Brain pericyte (primary cell): ENCODE results near the gene ORMDL3.
"Not testable (repeated sequence)": the region's sequence is repeated elsewhere in the genome, so short reads cannot be mapped to it uniquely, and the experiment has no call there.

Experiments used
- DNase-seq: peaks from one replicate; pipeline ENCODE4 v3.0.0-alpha.2; 2012; ENCODE audit warnings: low read depth, low spot score

Gene ORMDL3

DNA sequence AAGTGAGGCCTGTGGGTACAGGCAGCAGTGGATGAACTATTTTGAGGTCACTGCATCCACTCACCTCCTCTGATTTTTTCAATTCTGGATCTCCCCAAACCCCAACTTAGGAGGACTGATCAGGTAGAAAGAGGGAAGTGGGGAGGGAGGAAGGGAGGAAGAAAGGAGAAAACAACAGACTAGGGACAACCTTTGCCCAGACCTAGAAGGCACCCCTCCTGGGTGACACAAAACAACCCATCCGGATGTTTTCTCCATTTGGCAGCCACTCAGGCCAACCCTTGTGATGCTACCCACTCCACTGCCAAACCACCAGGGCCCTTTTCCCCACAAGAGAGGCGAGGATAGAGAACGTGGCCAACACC is 2.7 kb downstream of the ORMDL3 start:
- DNase-seq, result no peak

DNA sequence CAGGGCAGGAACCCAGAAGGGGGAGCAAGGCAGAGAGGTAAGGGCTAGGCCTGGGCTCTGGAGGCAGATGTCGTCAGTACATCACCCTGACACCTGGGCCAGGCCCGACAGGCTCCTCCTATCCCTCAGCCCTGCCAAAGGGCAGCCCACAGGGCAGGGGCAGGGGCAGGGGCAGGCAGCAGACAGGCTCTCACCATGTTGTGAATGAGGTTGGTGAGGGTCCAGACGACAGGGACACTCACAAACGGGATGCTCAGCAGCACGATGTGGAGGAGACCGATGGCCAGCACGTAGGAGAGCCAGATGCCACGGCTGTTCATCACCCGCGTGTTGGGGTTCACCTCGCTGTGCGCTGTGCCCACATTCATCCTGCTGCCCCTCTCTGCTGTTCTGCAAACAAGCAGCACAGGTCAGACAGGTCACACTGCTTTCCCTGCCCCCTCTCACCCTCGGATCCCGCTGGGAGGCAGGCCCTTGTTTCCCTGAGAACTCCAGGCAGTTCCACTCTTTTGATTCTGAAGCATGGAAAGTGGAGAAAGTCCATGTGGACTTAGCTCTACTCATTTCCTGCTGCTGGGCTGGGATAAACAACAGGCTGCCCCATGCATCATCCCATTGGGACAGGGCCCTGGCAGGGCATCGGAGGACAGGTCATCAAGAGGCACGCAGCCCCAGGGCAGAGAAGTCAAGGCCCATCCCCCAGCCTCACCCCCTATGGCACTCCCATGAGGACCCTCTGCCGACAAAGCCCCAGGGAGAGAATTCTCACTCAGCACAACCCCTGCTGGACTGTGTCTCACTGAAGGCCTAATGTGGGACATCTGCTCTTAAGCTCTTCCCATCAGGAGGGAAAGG is 3.3 kb downstream of the ORMDL3 start:
- peak; percentile 41 for DNase-seq

DNA sequence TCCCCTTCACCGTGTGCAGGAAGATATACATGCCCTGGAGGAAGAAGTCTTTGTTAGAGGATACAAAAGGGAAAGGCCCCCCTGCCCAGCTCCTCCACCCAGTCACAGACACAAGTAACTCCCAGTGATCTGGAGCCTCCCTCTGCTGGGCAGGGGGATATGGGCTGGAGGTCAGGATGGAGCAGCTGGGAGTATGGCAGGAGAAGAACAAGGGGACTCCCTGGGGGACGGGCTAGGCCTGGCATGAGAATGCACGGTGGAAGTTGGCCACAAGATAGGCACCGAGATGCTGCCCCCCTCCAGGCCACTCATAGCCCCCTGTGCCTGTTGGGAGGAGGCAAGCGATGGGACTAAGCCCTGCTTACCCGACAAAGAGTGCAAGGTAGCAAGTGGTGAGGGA is 4.2 kb downstream of the ORMDL3 start:
- no peak for DNase-seq

DNA sequence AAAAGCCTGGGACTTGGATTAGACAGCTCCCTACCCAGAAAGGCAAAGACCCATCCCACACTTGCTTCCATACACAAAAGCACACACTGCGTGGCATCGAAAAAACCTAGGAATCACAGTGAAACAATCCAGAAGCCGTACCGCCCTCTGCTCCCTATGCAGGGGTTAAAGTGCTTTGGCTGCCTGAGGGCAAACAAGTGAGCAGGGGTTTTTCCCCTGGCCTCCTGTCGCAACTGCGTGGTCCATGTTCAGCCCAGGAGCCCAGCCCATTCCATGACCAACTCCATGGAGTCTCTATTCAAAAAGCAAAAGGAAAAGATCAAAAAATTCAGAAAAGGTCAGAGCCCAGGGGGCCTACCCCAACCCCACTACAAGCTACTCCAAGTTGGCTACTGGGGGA is 5.4 kb downstream of the ORMDL3 start:
- no peak for DNase-seq

DNA sequence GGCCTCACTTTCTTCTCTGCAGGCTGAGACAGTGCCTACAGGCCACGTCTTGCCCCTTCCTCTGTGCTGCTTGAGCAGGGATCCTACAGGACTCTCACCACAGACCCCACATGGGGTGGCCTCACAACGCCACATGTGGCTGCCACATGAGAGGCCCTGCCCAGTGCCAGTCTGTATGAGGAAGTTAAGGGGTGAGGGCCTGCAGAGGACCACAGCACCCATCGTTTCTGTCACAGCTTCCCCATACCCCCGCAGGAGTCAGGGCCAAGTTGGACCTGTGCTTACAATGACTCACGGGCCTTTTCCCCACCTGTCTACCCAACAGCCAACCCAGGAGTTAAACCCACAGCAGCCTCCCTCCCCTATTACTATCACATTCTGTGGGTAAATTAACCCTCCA is 6.1 kb downstream of the ORMDL3 start:
- DNase-seq, result no peak

DNA sequence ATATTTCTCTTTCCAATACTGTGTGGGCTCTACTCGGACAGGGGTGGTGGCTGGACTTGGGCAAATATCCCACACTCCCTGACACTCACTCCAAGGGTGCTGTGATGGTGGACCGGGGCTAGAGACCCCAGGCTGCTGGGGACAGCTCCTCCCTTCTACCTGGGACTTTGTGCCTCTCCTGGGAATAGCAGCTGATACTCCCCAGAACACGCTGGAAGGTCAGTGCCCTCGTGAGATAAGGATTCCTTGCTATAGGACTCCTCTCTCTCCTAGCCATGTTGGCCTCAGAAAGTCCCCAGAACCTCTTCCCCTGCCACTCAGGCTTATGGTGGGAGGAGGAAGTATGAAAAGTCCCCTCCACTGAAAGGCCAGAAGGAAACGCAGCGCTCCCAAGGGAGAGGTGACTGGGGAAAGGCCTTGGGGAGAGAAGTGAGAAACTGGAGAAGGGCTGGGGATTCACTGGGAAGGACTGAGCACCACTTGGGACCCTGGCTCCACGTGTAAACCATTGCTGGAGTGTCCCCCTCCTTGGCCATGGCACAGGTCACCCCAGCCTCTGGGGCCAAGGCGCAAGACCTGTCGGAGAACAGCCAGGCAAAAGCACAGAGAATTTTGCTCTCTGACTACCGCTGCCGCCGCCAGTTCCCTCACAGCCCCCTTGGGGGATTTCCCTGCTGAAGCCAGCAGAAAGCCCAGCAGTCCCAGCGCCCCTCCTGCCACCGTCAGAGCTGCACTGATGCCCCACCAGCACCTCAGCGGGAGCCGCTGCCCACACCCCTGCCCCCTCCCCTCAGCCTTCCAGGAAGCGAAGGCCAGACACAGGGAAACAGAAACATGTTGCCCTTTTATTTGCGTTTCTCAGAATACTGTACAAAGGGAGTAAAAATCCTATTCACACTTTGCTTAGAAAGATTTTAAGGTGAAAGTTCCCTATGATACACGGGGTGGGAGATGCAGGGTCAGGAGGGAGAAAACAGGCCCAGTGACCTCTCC is 6.9 kb downstream of the ORMDL3 start:
- DNase-seq, result no peak

DNA sequence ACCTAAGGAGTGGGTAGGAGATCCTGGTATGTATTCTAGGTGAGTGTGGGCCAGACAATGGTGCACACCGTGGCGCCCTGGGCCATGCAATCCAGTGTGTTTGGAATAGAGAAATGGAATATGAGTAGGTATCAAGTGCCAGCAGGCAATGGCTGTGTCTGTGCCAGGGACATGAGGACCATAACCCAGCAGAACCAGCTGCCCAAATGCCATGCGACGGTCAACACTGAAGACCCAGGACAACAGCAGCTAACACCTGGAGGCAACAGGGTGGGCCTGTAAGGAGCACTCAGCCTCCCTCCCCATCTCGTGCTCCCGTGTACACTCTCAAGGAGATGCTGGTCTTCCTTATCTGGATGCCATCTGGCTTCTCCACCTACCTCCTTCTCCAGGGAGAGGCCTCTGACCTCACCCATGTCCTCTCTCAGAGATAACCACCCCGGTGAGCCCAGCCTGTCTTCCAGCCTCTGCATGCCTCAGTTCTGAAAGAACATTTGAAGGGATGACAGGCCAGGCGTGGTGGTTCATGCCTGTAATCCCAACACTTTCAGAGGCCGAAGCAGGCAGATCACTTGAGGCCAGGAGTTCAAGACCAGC is 8.2 kb downstream of the ORMDL3 start:
- no peak for DNase-seq

DNA sequence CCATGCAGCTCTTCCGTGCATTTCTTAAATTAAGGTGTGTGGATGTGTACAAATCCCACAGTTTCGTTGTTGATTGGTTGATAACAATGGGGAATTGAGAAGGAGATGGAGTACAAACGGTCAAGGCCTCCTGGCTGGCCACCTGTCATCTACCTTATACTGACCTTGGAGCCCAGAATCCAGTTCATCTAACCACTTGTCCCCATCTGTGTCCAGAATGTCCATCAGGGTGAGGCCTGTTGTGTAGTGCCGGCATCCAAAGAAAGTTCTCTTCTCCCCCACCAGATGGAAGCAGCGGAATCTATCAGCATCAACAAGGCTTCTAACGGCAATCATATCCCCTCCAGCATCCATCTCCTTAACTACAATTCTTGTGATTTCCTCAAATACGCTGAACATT is 10.5 kb downstream of the ORMDL3 start:
- no peak for DNase-seq

DNA sequence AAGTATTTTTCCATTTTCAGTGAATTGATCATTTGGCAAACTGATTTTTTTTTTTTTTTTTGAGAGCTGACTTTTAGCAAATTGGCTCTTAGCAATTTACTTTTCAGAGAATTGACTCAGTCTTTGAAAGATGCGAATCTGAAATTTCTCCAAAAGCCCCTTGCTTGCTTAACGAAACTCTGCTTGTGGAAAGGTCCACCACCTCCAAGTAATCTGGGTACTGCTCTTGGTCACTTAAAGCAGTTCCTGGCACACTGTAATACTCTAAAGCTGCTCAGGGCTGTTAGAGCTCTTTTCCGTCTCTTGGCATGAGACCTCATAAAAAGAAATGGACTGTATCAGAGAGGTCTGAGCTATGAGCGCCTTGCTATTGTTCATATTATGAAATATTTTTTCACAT is 11.8 kb downstream of the ORMDL3 start:
- DNase-seq, result no peak

DNA sequence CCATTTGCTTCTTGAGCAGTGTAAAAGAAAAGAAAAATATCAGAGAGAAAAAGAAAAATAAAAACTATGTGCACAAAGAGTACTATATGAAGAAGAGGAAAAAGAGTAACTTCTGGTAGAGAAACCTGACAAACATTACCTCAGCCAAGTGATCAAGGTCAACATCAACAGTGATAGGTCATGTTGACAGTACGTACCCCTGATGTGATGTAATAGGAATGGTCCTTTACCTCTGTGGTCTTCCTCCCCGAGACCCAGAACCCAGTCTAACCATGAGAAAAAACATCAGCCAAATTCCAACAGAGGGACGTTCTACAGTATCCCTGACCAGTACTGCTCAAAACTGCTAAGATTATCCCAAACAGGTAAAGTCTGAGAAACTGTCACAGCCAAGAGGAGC is 13.4 kb downstream of the ORMDL3 start:
- DNase-seq, result no peak

DNA sequence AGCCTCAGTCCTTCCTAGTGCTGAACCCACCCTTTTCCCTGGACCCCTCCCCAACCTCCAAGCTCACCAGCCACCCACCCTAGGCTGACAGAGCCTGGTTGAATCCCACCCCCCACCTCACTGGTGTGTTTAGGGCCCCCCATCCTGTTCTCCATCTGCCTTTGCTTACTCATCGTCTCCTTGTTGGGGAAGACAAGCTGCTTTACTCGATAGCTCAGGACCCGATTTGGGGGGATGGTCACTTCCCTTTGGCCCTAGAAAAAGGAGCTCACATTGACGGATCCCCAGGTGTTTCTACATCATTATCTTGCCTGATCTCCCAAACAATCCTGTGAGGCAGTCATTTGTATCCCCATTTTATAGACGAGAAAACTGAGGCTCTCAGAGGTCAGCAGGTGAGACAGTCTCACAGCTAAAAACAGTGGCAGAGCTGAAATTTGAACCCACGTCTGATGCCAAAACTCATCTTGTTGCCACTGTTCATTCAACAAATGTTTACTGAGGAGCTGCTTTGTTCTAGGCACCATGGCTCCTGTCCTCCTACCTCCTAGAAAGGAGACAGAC is 18.5 kb downstream of the ORMDL3 start:
- no peak for DNase-seq

DNA sequence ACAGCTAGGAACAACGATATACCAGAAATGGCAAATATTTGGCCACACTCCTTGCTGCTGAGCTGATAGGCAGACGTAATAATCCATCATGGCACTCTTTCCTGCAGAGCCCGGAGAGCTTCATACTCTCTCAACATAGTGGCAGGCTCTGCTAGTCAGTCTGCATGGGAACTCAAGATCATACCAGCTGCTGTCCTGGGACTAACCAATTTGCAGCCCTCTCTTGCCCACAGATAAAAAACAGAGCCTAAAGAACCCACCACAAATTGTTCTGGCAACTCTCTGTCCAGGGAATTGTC is 22.5 kb downstream of the ORMDL3 start:
- DNase-seq, result no peak

DNA sequence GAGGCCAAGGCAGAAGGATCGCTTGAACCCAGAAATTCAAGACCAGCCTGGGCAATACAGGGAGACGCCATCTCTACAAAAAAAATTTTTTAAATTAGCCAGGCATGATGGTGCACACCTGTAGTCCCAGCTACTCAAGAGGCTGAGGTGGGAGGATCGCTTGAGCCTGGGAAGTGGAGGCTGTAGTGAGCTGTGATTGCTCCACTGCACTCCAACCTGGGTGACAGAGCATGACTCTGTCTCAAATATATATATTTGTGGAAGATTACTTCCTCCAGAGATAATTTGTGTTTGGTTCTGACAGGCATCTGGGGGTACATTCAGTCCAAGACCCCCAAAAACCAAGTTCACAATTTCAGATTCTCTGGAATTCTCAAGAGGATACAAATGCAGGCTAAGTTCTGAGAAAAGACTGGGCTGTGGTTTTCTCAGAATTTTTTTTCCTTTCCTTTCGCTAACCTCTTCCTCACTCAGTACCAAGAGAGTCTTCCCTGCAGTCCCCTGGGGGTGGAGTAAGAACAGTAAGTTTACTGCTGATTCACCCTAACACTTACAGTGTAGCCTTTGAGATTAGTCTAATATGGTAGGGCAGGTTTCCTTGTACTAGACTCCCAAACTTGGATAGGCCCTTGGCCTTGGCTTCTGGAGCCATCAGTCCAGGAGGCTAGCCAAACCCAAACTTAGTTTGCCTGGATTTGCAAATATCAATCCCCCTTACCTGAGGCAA is 24.1 kb downstream of the ORMDL3 start:
- DNase-seq, result no peak

DNA sequence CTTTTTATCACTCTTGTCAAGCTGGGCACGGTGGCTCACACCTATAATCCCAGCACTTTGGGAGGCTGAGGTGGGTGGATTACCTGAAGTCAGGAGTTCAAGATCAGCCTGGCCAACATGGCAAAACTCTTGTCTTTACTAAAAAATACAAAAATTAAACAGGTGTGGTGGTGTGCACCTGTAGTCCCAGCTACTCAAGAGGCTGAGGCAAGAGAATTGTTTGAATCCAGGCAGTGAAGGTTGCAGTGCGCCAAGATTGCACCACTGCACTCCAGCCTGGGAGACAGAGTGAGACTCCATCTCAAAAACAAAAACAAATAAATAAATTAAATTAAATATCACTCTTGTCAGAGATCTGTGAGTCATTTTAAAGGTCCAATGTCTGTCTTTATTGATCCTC is 25.4 kb downstream of the ORMDL3 start:
- DNase-seq, result not testable (repeated sequence)

DNA sequence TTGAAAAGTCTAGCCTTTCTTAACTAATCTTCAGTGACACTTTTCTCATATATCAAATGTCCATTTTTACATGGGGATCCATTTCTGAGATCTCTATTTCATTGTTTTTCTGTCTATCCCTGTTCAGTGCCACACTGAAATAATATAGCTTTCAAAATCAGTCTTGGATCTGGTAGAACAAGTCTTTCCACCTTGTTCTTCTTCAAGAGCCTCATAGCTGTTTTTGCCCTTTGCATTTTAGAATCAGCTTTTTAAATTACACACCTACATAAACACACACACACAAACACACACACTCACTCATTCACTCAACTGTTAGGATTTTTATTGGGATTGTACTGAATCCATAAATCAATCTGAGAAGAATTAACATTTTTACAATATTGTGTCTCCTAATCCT is 28.2 kb downstream of the ORMDL3 start:
- no peak for DNase-seq

DNA sequence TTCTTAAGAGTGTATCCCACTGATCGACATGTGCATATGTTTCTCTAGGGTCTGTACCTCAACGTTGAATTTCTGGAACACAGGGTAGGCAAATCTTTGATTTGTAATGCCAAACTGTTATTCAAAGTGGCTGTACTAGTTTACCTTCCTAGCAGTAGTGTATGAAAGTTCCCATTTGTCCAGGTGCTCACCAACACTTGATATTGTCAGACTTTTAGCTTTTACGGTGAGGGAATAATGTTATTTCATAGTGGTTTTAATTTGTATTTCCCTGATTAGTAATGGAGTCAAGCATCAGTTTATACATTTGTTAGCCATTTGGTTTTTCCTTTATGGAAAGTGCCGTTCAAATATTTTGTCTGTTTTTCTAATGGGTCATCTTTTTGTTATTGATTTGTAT is 29.3 kb downstream of the ORMDL3 start:
- no peak for DNase-seq

DNA sequence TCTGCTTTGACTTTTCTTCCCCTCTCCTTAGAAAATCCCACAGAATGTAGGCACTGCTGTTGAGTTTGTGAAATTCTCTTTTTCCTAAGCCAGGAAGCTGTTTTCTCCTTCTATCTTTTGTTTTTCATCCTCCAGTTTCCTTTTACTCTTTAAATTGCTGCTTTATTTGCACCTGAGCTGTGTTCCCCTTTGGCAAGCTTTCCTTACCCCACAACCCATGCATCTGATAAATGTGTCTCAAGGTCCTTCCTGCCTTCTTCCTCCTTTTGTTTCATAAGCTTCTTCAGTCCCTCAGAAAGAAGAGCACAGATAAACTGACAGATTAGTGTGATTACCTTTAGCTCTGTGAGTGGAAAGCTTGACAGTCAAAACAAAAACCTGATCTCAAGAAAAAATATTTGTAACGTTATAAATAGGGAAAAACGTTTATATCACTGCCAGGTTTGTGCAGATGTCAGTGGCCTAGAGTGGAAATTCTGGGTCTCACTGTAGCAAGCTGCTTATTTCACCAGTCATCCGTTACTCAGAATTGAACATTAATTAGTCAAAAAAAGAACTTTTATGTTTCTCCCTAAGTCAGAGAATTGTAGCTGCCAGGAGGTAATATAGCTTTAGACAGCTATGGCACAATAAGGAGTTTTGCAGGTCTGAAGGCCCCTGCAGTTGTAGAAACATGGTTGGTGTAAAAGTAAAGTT is 32.6 kb downstream of the ORMDL3 start:
- DNase-seq, result no peak

DNA sequence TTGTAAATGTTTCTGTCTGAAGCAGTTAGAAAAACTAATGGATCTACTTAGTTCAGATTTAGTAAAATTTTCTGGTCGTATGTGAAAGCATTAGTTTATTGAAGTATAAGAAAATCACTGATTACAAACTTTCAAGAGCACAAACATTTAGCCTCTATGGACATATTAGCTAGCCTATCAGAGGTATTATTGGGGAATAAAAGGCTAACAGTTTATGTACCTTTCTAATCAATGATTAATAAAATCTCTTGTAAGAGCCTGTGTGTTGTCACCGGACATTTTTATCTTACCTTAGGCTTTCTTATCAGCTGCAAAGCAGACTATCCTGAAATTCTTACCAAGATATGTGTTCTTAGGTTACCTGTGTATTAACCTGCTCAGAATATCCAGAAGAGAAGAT is 38.2 kb downstream of the ORMDL3 start:
- DNase-seq, result no peak

DNA sequence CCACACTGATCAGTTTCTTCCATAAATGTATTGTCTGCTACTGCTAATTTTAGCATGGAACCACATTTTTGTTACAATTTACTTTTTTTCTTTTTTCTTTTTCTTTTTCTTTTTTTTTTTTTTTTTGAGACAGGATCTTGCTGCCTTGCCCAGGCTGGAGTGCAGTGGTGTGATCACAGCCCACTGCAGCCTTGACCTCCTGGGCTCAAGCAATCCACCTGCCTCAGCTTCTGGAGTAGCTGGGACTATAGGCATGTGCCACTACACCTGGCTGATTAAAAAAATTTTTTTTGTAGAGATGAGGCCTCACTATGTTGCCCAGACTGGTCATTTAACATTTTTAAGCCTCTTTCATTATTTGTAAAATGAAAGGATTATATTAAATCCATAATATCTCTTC is 40.3 kb downstream of the ORMDL3 start:
- no peak for DNase-seq

DNA sequence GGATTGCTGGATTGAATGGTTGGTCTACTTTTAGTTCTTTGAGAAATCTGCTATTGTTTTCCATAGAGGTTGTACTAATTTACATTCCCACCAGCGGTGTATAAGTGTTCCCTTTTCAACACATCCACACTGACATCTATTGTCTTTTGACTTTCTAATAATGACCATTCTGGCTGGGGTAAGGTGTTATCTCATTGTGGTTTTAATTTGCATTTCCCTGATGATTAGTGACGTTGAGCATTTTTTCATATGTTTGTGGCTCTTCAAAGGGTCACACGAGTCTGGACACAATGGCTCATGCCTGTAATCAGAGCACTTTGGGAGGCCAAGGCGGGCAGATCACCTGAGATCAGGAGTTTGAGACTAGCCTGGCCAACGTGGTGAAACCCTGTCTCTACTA is 41.3 kb downstream of the ORMDL3 start:
- DNase-seq, result not testable (repeated sequence)

DNA sequence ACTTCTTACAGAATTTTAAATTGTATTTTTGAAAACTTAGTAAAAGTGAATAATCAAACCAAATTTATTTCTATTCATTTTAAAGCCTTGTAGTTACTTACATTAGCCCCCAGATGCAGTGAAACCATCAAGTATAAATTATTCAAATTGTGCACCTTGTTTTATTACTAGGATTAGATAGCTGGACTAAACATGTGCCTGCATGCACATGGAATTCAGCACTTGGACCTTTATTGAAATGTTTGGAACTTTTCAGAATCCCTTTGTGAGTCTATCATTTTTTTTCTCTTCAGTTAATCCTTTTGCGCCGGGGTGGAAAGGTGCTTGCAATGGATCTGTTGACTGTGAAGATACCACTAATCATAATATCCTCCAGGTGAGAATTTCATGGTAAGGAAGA is 54.6 kb downstream of the ORMDL3 start:
- DNase-seq, result no peak
